Testis (tissue), 2 donors: ENCODE results near the gene JAGN1.

Experiments used
- CTCF ChIP-seq, 3 experiments: fragments of 450-650 bp in 2 of 3; fragments of 200-600 bp in 1 of 3; sonication (generic) in 1 of 3; IDR thresholded peaks; one replicate each; pipeline ENCODE4 v1.5.1; 2016 to 2019; ENCODE audit warnings: antibody characterized with exemption in 3 of 3, mild to moderate bottlenecking in 2 of 3, moderate library complexity in 1 of 3
- POLR2A ChIP-seq: fragments of 450-650 bp; IDR thresholded peaks from one replicate; pipeline ENCODE4 v1.6.1; 2017; ENCODE audit warnings: antibody characterized with exemption, mild to moderate bottlenecking, moderate library complexity

DNA sequence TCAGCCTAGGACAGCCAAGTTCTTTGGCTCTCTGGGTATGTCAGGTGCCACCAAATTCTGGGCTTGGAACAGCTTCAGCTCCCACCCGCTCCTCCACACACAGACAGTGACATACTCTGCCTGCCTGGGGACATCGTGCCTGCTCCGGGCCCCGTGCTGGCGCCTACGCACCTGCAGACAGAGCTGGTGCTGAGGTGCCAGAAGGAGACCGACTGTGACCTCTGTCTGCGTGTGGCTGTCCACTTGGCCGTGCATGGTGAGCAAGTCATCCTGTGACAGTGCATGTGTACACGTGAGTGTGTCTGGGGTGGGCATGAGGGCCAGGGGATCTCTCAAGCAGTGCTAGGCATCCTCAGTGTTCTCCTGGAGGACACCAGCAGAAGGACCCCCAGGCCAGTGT, 27.4 kb downstream of the JAGN1 start:
- TF ChIP-seq CTCF (IDR thresholded peaks at IDR 0.05) = no peak
- no peak for TF ChIP-seq POLR2A
